Neuronal stem cell (in vitro differentiated cells): ENCODE measurements around the gene COMMD10.

Experiments used
- DNase-seq: peaks from one replicate; pipeline ENCODE4 v3.0.0-alpha.2; 2013; ENCODE audit warnings: low spot score
- H2AFZ ChIP-seq: one replicate; pipeline ENCODE4 v1.6.1; 2013; ENCODE audit warnings: mild to moderate bottlenecking, low read length, inconsistent platforms
- H2AK5ac ChIP-seq: 2 replicates; pipeline ENCODE4 v1.6.1; 2013; ENCODE audit warnings: low read depth, mild to moderate bottlenecking, inconsistent platforms, low read length, moderate library complexity, mixed read lengths
- H2BK120ac ChIP-seq: 2 replicates; pipeline ENCODE4 v1.6.1; 2013; ENCODE audit warnings: low read depth, mild to moderate bottlenecking, inconsistent platforms, low read length, moderate library complexity, mixed read lengths
- H2BK12ac ChIP-seq: one replicate; pipeline ENCODE4 v1.6.1; 2013; ENCODE audit warnings: low read length, inconsistent platforms
- H2BK15ac ChIP-seq: 2 replicates; pipeline ENCODE4 v1.6.1; 2013; ENCODE audit warnings: mild to moderate bottlenecking, low read length, inconsistent platforms, mixed read lengths
- H2BK5ac ChIP-seq: one replicate; pipeline ENCODE4 v1.6.1; 2013; ENCODE audit warnings: inconsistent platforms, mild to moderate bottlenecking, low read length, moderate library complexity
- H3K14ac ChIP-seq: one replicate; pipeline ENCODE4 v1.6.1; 2013; ENCODE audit warnings: low read length, inconsistent platforms
- H3K18ac ChIP-seq: 2 replicates; pipeline ENCODE4 v1.6.1; 2013; ENCODE audit warnings: low read length, inconsistent platforms
- H3K23ac ChIP-seq: 2 replicates; pipeline ENCODE4 v1.6.1; 2013; ENCODE audit warnings: low read depth, mild to moderate bottlenecking, mixed read lengths, low read length, inconsistent platforms; ENCODE audit not compliant: poor library complexity
- H3K27ac ChIP-seq: replicated peaks from 3 replicates; pipeline ENCODE4 v1.5.1; 2013; ENCODE audit warnings: low read length, inconsistent platforms
- H3K27me3 ChIP-seq, 3 experiments: 2 replicates each; pipeline ENCODE4 v1.6.1; 2013; ENCODE audit warnings: low read length in 3 of 3, mild to moderate bottlenecking in 2 of 3, inconsistent platforms in 1 of 3, low read depth in 1 of 3, mixed read lengths in 1 of 3, moderate library complexity in 1 of 3; ENCODE audit not compliant: control insufficient read depth in 3 of 3, insufficient read depth in 3 of 3
- H3K36me3 ChIP-seq, 2 donors: replicated peaks in 1 of 2; 2 replicates each; pipeline ENCODE4 v1.6.1; 2013; ENCODE audit warnings: low read length in 2 of 2; ENCODE audit not compliant: control insufficient read depth in 2 of 2, insufficient read depth in 2 of 2
- H3K4ac ChIP-seq: 2 replicates; pipeline ENCODE4 v1.6.1; 2013; ENCODE audit warnings: inconsistent platforms, mild to moderate bottlenecking, low read length, moderate library complexity
- H3K4me1 ChIP-seq, 2 donors: 1 replicate in 1 of 2; 2 replicates in 1 of 2; pipeline ENCODE4 v1.6.1; 2013; ENCODE audit warnings: low read length in 2 of 2, low read depth in 1 of 2; ENCODE audit not compliant: control insufficient read depth in 2 of 2, insufficient read depth in 1 of 2
- H3K4me2 ChIP-seq: one replicate; pipeline ENCODE4 v1.6.1; 2013; ENCODE audit warnings: mild to moderate bottlenecking, low read length, inconsistent platforms; ENCODE audit not compliant: insufficient read depth, poor library complexity, severe bottlenecking
- H3K4me3 ChIP-seq, 2 donors: 2 replicates each; pipeline ENCODE4 v1.5.1; 2013; ENCODE audit warnings: low read length in 2 of 2, mild to moderate bottlenecking in 2 of 2, inconsistent platforms in 1 of 2, moderate library complexity in 1 of 2
- H3K79me1 ChIP-seq: one replicate; pipeline ENCODE4 v1.6.1; 2013; ENCODE audit warnings: low read depth, mild to moderate bottlenecking, inconsistent platforms, low read length, moderate library complexity
- H3K9ac ChIP-seq: one replicate; pipeline ENCODE4 v1.6.1; 2013; ENCODE audit warnings: mild to moderate bottlenecking, low read depth, low read length, inconsistent platforms; ENCODE audit not compliant: poor library complexity
- H3K9me3 ChIP-seq, 2 donors: replicated peaks in 1 of 2; 2 replicates each; pipeline versions ENCODE3 to v1.6.1; 2013; ENCODE audit warnings: low read length in 2 of 2, mild to moderate bottlenecking in 2 of 2, inconsistent platforms in 1 of 2, low read depth in 1 of 2, mixed read lengths in 1 of 2, moderate library complexity in 1 of 2; ENCODE audit not compliant: control insufficient read depth in 2 of 2, insufficient read depth in 1 of 2
- H4K8ac ChIP-seq: one replicate; pipeline ENCODE4 v1.6.1; 2013; ENCODE audit warnings: low read depth, mild to moderate bottlenecking, inconsistent platforms, low read length, moderate library complexity
- H4K91ac ChIP-seq: one replicate; pipeline ENCODE4 v1.6.1; 2013; ENCODE audit warnings: low read length, low read depth, mild to moderate bottlenecking, inconsistent platforms; ENCODE audit not compliant: poor library complexity
- WGBS, 2 donors: extraction: QIAGEN DNeasy Blood & Tissue Kit; methylation state at CpG; one replicate each; pipeline ENCODE4 v1.1.7; 2013; ENCODE audit warnings: missing lambda C conversion rate in 2 of 2, mixed read lengths in 1 of 2; ENCODE audit not compliant: insufficient read length in 2 of 2, insufficient replicate concordance in 1 of 2; ENCODE audit errors: extremely low coverage in 2 of 2; 5-methylcytosine and 5-hydroxymethylcytosine counted together

The COMMD10 gene

GRCh38 chr5:116068028-116068632, 16.7 kb upstream of the COMMD10 start:
- H2BK15ac ChIP-seq: no peak overlapping the region
- H2BK12ac ChIP-seq: no peak overlapping the region
- no peak overlapping the region for H4K91ac ChIP-seq
- no peaks in the 10 kb centered on the region for H3K79me1 ChIP-seq
- no peak overlapping the region for H3K4me3 ChIP-seq
- no peaks in the 10 kb centered on the region for H3K4me1 ChIP-seq
- WGBS, 2 donors: no CpG with 5 or more reads among the region's 4 CpGs
- no peak overlapping the region for H3K27ac ChIP-seq
- no peak overlapping the region for H2BK120ac ChIP-seq
- no peak overlapping the region for H2BK5ac ChIP-seq
- H2AFZ ChIP-seq: peak overlapping the region; percentile 57
- no peaks in the 10 kb centered on the region for H3K9me3 ChIP-seq
- H3K14ac ChIP-seq: no peak overlapping the region
- H2AK5ac ChIP-seq: no peak overlapping the region
- H3K36me3 ChIP-seq: no peaks in the 10 kb centered on the region
- no peak overlapping the region for H3K18ac ChIP-seq
- no peak overlapping the region for H3K4me2 ChIP-seq
- H4K8ac ChIP-seq: no peak overlapping the region
- DNase-seq: peak; percentile 48
- H3K23ac ChIP-seq: no peak overlapping the region
- no peak overlapping the region for H3K9ac ChIP-seq
- no peaks in the 10 kb centered on the region for H3K27me3 ChIP-seq
- no peak overlapping the region for H3K4ac ChIP-seq

DNA sequence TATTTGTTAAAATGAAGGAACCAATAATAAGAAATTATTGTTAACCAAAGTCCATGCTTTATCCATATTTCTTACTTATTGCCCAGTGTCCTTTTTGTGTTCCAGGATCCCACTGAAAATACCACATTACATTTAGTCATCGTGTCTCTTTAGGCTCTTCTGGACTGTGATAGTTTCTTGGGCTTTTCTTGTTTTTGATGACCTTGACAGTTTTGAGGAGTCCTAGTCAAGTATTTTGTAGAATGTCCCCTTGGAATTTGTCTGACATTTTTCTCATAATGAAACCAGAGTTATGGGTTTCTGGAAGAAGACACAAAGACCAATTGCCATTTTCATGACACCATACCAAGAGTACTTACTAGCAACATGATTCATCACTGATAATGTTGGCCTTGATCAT, 13.6 kb upstream of the COMMD10 start:
- Histone ChIP-seq H3K9me3 (no peaks in the 10 kb centered on the region), H3K18ac (no peak overlapping the region)
- WGBS, 2 donors: no CpG with 5 or more reads among the region's 1 CpG

GRCh38 chr5:116075191-116075831, 9.5 kb upstream of the COMMD10 start:
- Histone ChIP-seq H3K79me1 (no peaks in the 10 kb centered on the region), H4K8ac (no peak overlapping the region), H3K18ac (no peak overlapping the region), H2BK15ac (no peak overlapping the region), H3K36me3 (no peaks in the 10 kb centered on the region), H3K9ac (no peak overlapping the region), H2BK120ac (no peak overlapping the region), H3K4me2 (no peak overlapping the region), H2AFZ (peak overlapping the region; percentile 16), H3K27ac (no peak overlapping the region), H2BK12ac (no peak overlapping the region), H3K14ac (no peak overlapping the region), H3K4me1 (no peaks in the 10 kb centered on the region), H3K23ac (no peak overlapping the region), H3K9me3 (no peaks in the 10 kb centered on the region), H4K91ac (no peak overlapping the region), H3K4me3 (no peak overlapping the region), H3K4ac (no peak overlapping the region), H2BK5ac (no peak overlapping the region), H3K27me3 (no peaks in the 10 kb centered on the region), H2AK5ac (no peak overlapping the region)
- WGBS, 2 donors: no CpG with 5 or more reads among the region's 6 CpGs
- no peak for DNase-seq

More for the DNA sequence above, 13.6 kb upstream of the COMMD10 start:
- H3K36me3 ChIP-seq: no peaks in the 10 kb centered on the region
- no peaks in the 10 kb centered on the region for H3K79me1 ChIP-seq
- no peak overlapping the region for H2AFZ ChIP-seq
- no peak overlapping the region for H3K4ac ChIP-seq
- no peak overlapping the region for H3K14ac ChIP-seq
- no peak overlapping the region for H4K8ac ChIP-seq
- no peak overlapping the region for H2BK15ac ChIP-seq
- no peak overlapping the region for H3K9ac ChIP-seq
- DNase-seq: no peak
- no peak overlapping the region for H3K4me2 ChIP-seq
- no peak overlapping the region for H4K91ac ChIP-seq
- no peak overlapping the region for H2BK12ac ChIP-seq
- H3K23ac ChIP-seq: no peak overlapping the region
- H3K27ac ChIP-seq: no peak overlapping the region
- H2BK5ac ChIP-seq: no peak overlapping the region
- no peak overlapping the region for H2BK120ac ChIP-seq
- H3K4me3 ChIP-seq: no peak overlapping the region
- H2AK5ac ChIP-seq: no peak overlapping the region
- no peaks in the 10 kb centered on the region for H3K27me3 ChIP-seq
- H3K4me1 ChIP-seq: no peaks in the 10 kb centered on the region

DNA sequence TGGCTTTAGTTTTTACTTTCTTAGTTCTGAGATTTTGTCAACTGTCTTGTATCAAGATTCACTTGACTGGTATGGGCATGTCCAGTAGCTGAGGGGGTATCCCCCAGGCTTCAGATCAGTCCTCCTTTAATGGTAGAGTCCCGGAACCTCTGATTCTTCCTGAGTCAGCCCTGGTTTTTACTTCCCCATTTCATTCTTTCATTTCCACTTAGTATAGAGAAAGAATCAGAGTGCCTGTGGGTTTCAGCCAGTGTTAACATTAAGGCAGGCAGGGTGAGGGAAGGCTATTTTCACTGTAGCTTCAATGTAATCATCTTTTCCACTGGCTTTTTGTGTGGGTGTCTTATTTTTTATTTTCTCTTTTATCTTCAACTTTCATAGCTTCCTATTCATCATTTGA, 8.3 kb upstream of the COMMD10 start:
- H4K91ac ChIP-seq: no peak overlapping the region
- no peak overlapping the region for H2BK15ac ChIP-seq
- H3K4me1 ChIP-seq: no peaks in the 10 kb centered on the region
- H4K8ac ChIP-seq: no peak overlapping the region
- no peak overlapping the region for H2BK120ac ChIP-seq
- WGBS, 2 donors: no CpG with 5 or more reads among the region's 1 CpG
- H3K9ac ChIP-seq: no peak overlapping the region
- no peak for DNase-seq
- no peaks in the 10 kb centered on the region for H3K36me3 ChIP-seq
- no peak overlapping the region for H3K14ac ChIP-seq
- H3K4me3 ChIP-seq: no peak overlapping the region
- no peak overlapping the region for H3K4ac ChIP-seq
- no peak overlapping the region for H2BK12ac ChIP-seq
- no peaks in the 10 kb centered on the region for H3K27me3 ChIP-seq
- H3K4me2 ChIP-seq: no peak overlapping the region
- no peak overlapping the region for H2BK5ac ChIP-seq
- H3K79me1 ChIP-seq: no peaks in the 10 kb centered on the region
- H2AK5ac ChIP-seq: no peak overlapping the region
- H3K18ac ChIP-seq: no peak overlapping the region
- H3K9me3 ChIP-seq: no peaks in the 10 kb centered on the region
- no peak overlapping the region for H3K23ac ChIP-seq
- H2AFZ ChIP-seq: peak overlapping the region; percentile 13
- no peak overlapping the region for H3K27ac ChIP-seq
